H9 (cell line): Measurements from ENCODE around the gene LRMDA. TPM values are rescaled to one million over a fixed set of nuclear protein-coding genes. Genes with fewer than 3 reads are reported as not detected.
"Not testable (repeated sequence)": the region's sequence is repeated elsewhere in the genome, so short reads cannot be mapped to it uniquely, and the experiment has no call there.

Source experiments
- DNase-seq: peaks from one replicate; pipeline ENCODE4 v3.0.0-alpha.2; 2017
- H2AFZ ChIP-seq: one replicate; pipeline ENCODE4 v1.6.1; 2013; ENCODE audit warnings: mild to moderate bottlenecking, low read length, control low read depth, moderate library complexity
- H2AK5ac ChIP-seq: 2 replicates; pipeline ENCODE4 v1.6.1; 2013; ENCODE audit warnings: low read length, control low read depth, mixed read lengths; ENCODE audit not compliant: insufficient read length
- H2BK120ac ChIP-seq: one replicate; pipeline ENCODE4 v1.6.1; 2013; ENCODE audit warnings: low read depth, mild to moderate bottlenecking, low read length, control low read depth, inconsistent platforms; ENCODE audit not compliant: poor library complexity, severe bottlenecking
- H2BK12ac ChIP-seq: 2 replicates; pipeline ENCODE4 v1.6.1; 2013; ENCODE audit warnings: low read length, control low read depth, mixed read lengths, low read depth; ENCODE audit not compliant: insufficient read length
- H2BK15ac ChIP-seq: 2 replicates; pipeline ENCODE4 v1.6.1; 2013; ENCODE audit warnings: low read depth, low read length, control low read depth
- H2BK20ac ChIP-seq: one replicate; pipeline ENCODE4 v1.6.1; 2013; ENCODE audit warnings: low read depth, mild to moderate bottlenecking, low read length, control low read depth, inconsistent platforms; ENCODE audit not compliant: poor library complexity, severe bottlenecking
- H2BK5ac ChIP-seq: 2 replicates; pipeline ENCODE4 v1.6.1; 2013; ENCODE audit warnings: low read length, control low read depth, mixed read lengths; ENCODE audit not compliant: insufficient read length
- H3K14ac ChIP-seq: 2 replicates; pipeline ENCODE4 v1.6.1; 2013; ENCODE audit warnings: low read length, control low read depth; ENCODE audit not compliant: insufficient read depth
- H3K18ac ChIP-seq: 2 replicates; pipeline ENCODE4 v1.6.1; 2013; ENCODE audit warnings: low read depth, mild to moderate bottlenecking, mixed read lengths, low read length, control low read depth; ENCODE audit not compliant: insufficient read length
- H3K23ac ChIP-seq: 2 replicates; pipeline ENCODE4 v1.6.1; 2013; ENCODE audit warnings: low read length, control low read depth, mixed read lengths, low read depth; ENCODE audit not compliant: insufficient read length
- H3K23me2 ChIP-seq: 2 replicates; pipeline ENCODE4 v1.6.1; 2013; ENCODE audit warnings: low read depth, mild to moderate bottlenecking, mixed read lengths, low read length, control low read depth; ENCODE audit not compliant: insufficient read length, poor library complexity, severe bottlenecking
- H3K27ac ChIP-seq: 2 replicates; pipeline ENCODE4 v1.5.1; 2013; ENCODE audit warnings: low read length, control low read depth, mixed read lengths, low read depth; ENCODE audit not compliant: insufficient read length
- H3K27me3 ChIP-seq: 2 replicates; pipeline ENCODE4 v1.6.1; 2013; ENCODE audit warnings: low read length, control low read depth, inconsistent platforms; ENCODE audit not compliant: insufficient read depth
- H3K4ac ChIP-seq: 2 replicates; pipeline ENCODE4 v1.6.1; 2013; ENCODE audit warnings: low read depth, mild to moderate bottlenecking, control low read depth, inconsistent platforms, low read length, moderate library complexity
- H3K4me1 ChIP-seq: 2 replicates; pipeline ENCODE4 v1.6.1; 2013; ENCODE audit warnings: low read length, control low read depth, inconsistent platforms; ENCODE audit not compliant: insufficient read depth
- H3K4me2 ChIP-seq: 2 replicates; pipeline ENCODE4 v1.6.1; 2013; ENCODE audit warnings: low read length, control low read depth, mixed read lengths; ENCODE audit not compliant: insufficient read length, insufficient read depth
- H3K56ac ChIP-seq: 2 replicates; pipeline ENCODE4 v1.6.1; 2013; ENCODE audit warnings: low read depth, mild to moderate bottlenecking, mixed read lengths, low read length, control low read depth; ENCODE audit not compliant: insufficient read length
- H3K79me1 ChIP-seq: 2 replicates; pipeline ENCODE4 v1.6.1; 2013; ENCODE audit warnings: low read depth, mild to moderate bottlenecking, moderate library complexity, low read length, control low read depth, inconsistent platforms; ENCODE audit not compliant: insufficient read depth, poor library complexity, severe bottlenecking
- H3K79me2 ChIP-seq: 2 replicates; pipeline ENCODE4 v1.6.1; 2013; ENCODE audit warnings: low read length, control low read depth, inconsistent platforms; ENCODE audit not compliant: insufficient read depth
- H3K9ac ChIP-seq: 2 replicates; pipeline ENCODE4 v1.6.1; 2013; ENCODE audit warnings: low read length, control low read depth, mixed read lengths; ENCODE audit not compliant: insufficient read length; ENCODE audit errors: extremely low read depth
- H3K9me3 ChIP-seq: one replicate; pipeline ENCODE4 v1.6.1; 2013; ENCODE audit warnings: low read depth, low read length, inconsistent platforms; ENCODE audit not compliant: control insufficient read depth
- H3T11ph ChIP-seq: one replicate; pipeline ENCODE4 v1.6.1; 2013; ENCODE audit warnings: mild to moderate bottlenecking, low read length, control low read depth, inconsistent platforms
- H4K20me1 ChIP-seq: one replicate; pipeline ENCODE4 v1.6.1; 2013; ENCODE audit not compliant: control insufficient read depth, insufficient read length, insufficient read depth
- H4K5ac ChIP-seq: 2 replicates; pipeline ENCODE4 v1.6.1; 2013; ENCODE audit warnings: low read depth, mild to moderate bottlenecking, mixed read lengths, low read length, control low read depth; ENCODE audit not compliant: insufficient read length
- H4K8ac ChIP-seq: replicated peaks from 2 replicates; pipeline ENCODE4 v1.6.1; 2013; ENCODE audit warnings: low read length, control low read depth, mixed read lengths, low read depth; ENCODE audit not compliant: insufficient read length
- H4K91ac ChIP-seq: 2 replicates; pipeline ENCODE4 v1.6.1; 2013; ENCODE audit warnings: low read depth, mild to moderate bottlenecking, moderate library complexity, mixed read lengths, low read length, control low read depth; ENCODE audit not compliant: insufficient read length
- H3K27ac Mint-ChIP-seq, 3 experiments: 2 replicates in 2 of 3; 3 replicates in 1 of 3; pipeline ENCODE4 v1.8.0; 2020 to 2021; ENCODE audit warnings: mixed read lengths in 3 of 3, mild to moderate bottlenecking in 1 of 3, moderate library complexity in 1 of 3
- H3K27me3 Mint-ChIP-seq: 2 replicates; pipeline ENCODE4 v1.8.0; 2021; ENCODE audit warnings: low read depth, mild to moderate bottlenecking, moderate library complexity, mixed read lengths
- H3K36me3 Mint-ChIP-seq, 3 experiments: 2 replicates in 2 of 3; 3 replicates in 1 of 3; pipeline ENCODE4 v1.8.0; 2020 to 2021; ENCODE audit warnings: low read depth in 3 of 3, mixed read lengths in 3 of 3; ENCODE audit not compliant: insufficient read depth in 1 of 3
- H3K4me1 Mint-ChIP-seq, 2 experiments: 2 replicates each; pipeline ENCODE4 v1.8.0; 2020; ENCODE audit warnings: mixed read lengths in 2 of 2
- H3K4me3 Mint-ChIP-seq, 2 experiments: 2 replicates in 1 of 2; 3 replicates in 1 of 2; pipeline ENCODE4 v1.8.0; 2020 to 2021; ENCODE audit warnings: mild to moderate bottlenecking in 2 of 2, mixed read lengths in 2 of 2, moderate library complexity in 1 of 2
- H3K9me3 Mint-ChIP-seq, 2 experiments: 2 replicates in 1 of 2; 3 replicates in 1 of 2; pipeline ENCODE4 v1.8.0; 2020; ENCODE audit warnings: mild to moderate bottlenecking in 2 of 2, mixed read lengths in 2 of 2, moderate library complexity in 1 of 2
- CTCF ChIP-seq: fragments of 200-600 bp; sonication (generic); conservative IDR thresholded peaks from 3 replicates; pipeline ENCODE4 v1.8.0; 2021; ENCODE audit warnings: antibody characterized with exemption, mild to moderate bottlenecking
- WGBS: extraction: QIAGEN DNeasy Blood & Tissue Kit; methylation state at CpG from one replicate; pipeline ENCODE4 v1.1.7; 2013; ENCODE audit warnings: missing lambda C conversion rate, low lambda C conversion rate, mixed read lengths; ENCODE audit not compliant: insufficient read length; ENCODE audit errors: extremely low coverage; 5-methylcytosine and 5-hydroxymethylcytosine counted together
- total RNA-seq: library from RNA; stranded (reverse); gene quantifications from 2 replicates; pipeline ENCODE4 v1.2.1, GENCODE V29; 2021

The LRMDA gene
- total RNA-seq, 1 experiment from 2014 or later = 1.8 TPM

GRCh38 chr10:76055963-76056362 lies 624.5 kb downstream of the LRMDA start:
- H2BK15ac ChIP-seq = no peak overlapping the region
- H3K79me1 ChIP-seq = no peaks in the 10 kb centered on the region
- no peak overlapping the region for H3K23ac ChIP-seq
- H3K79me2 ChIP-seq = no peaks in the 10 kb centered on the region
- no peak overlapping the region for H3K14ac ChIP-seq
- H3K4me3 Mint-ChIP-seq = no peak overlapping the region
- H3K9ac ChIP-seq = no peak overlapping the region
- no peak overlapping the region for H2BK20ac ChIP-seq
- no peak overlapping the region for H3T11ph ChIP-seq
- no peak for DNase-seq
- H3K18ac ChIP-seq = no peak overlapping the region
- no peaks in the 10 kb centered on the region for H3K27me3 ChIP-seq
- no peak overlapping the region for H3K4ac ChIP-seq
- no peaks in the 10 kb centered on the region for H4K20me1 ChIP-seq
- H4K91ac ChIP-seq = no peak overlapping the region
- no peaks in the 10 kb centered on the region for H3K4me1 ChIP-seq
- peaks cover 2 to 5% of the 10 kb centered on the region in 2 experiments; a peak in 3 of 4 replicates for H3K4me1 Mint-ChIP-seq
- H3K56ac ChIP-seq = no peak overlapping the region
- no peak overlapping the region for H2BK12ac ChIP-seq
- no peak overlapping the region for H4K5ac ChIP-seq
- no peak for TF ChIP-seq CTCF
- H3K36me3 Mint-ChIP-seq = peaks cover 5 to 9% (median 8%) of the 10 kb centered on the region in 3 experiments; a peak in 6 of 7 replicates
- no peak overlapping the region for H2BK120ac ChIP-seq
- H3K27ac Mint-ChIP-seq = no peak overlapping the region
- H3K27me3 Mint-ChIP-seq = peaks cover 31% of the 10 kb centered on the region
- H3K23me2 ChIP-seq = no peaks in the 10 kb centered on the region
- H2BK5ac ChIP-seq = no peak overlapping the region
- no peak overlapping the region for H4K8ac ChIP-seq
- H3K27ac ChIP-seq = no peak overlapping the region
- peaks cover 17 to 18% of the 10 kb centered on the region in 2 experiments for H3K9me3 Mint-ChIP-seq
- no peaks in the 10 kb centered on the region for H3K9me3 ChIP-seq
- no peak overlapping the region for H2AFZ ChIP-seq
- H2AK5ac ChIP-seq = no peak overlapping the region
- no CpG with 5 or more reads among the region's 1 CpG for WGBS
- no peak overlapping the region for H3K4me2 ChIP-seq

- not testable (repeated sequence) for H4K8ac ChIP-seq, H3K9ac ChIP-seq
- WGBS = no CpG with 5 or more reads among the region's 2 CpGs
Observed at GRCh38 chr10:76060993-76061392, 629.6 kb downstream of the LRMDA start.

More at GRCh38 chr10:76060993-76061392, 629.6 kb downstream of the LRMDA start:
- H4K5ac ChIP-seq, H4K20me1 ChIP-seq, H3K4me3 Mint-ChIP-seq, H3K18ac ChIP-seq, H3K4me2 ChIP-seq, H3K27ac ChIP-seq, H3K27me3 ChIP-seq, H4K91ac ChIP-seq, H3K14ac ChIP-seq, H3K4me1 Mint-ChIP-seq, H2BK20ac ChIP-seq, H3K27me3 Mint-ChIP-seq, H3K79me1 ChIP-seq, H2AFZ ChIP-seq, H3K9me3 ChIP-seq, H3K23me2 ChIP-seq, H3T11ph ChIP-seq, H3K4me1 ChIP-seq, H2BK12ac ChIP-seq, H2AK5ac ChIP-seq, H2BK5ac ChIP-seq, H3K4ac ChIP-seq, H3K23ac ChIP-seq, H3K36me3 Mint-ChIP-seq, H2BK120ac ChIP-seq, H3K79me2 ChIP-seq, H3K56ac ChIP-seq, DNase-seq, H2BK15ac ChIP-seq, H3K27ac Mint-ChIP-seq: not testable (repeated sequence)
- peaks cover 10 to 12% of the 10 kb centered on the region in 2 experiments for H3K9me3 Mint-ChIP-seq
